ENCODE measurements around the gene RGPD8. TPM values are rescaled to one million over a fixed set of nuclear protein-coding genes. Genes with fewer than 3 reads are reported as not detected.
"Not testable (repeated sequence)": the region's sequence is repeated elsewhere in the genome, so short reads cannot be mapped to it uniquely, and the experiment has no call there.

The RGPD8 gene
- total RNA-seq, 1 donor from 2014 or later, result 13.1 TPM

- DNase-seq (ENCODE audit: low spot score), result not testable (repeated sequence)
Observed at GRCh38 chr2:112435716-112436431, 2.4 kb upstream of the RGPD8 start.

GRCh38 chr2:112434890-112435715 is 1.7 kb upstream of the RGPD8 start:
- not testable (repeated sequence) for DNase-seq (ENCODE audit: low spot score)

- DNase-seq (ENCODE audit: low spot score), result no peak
Observed at GRCh38 chr2:112433932-112434730, 686 bp upstream of the RGPD8 start.

GRCh38 chr2:112432735-112433479 is 538 bp downstream of the RGPD8 start:
- not testable (repeated sequence) for DNase-seq (ENCODE audit: low spot score)

- DNase-seq (ENCODE audit: low spot score), result not testable (repeated sequence)
Observed at GRCh38 chr2:112432390-112432734, 1.1 kb downstream of the RGPD8 start.

- DNase-seq (ENCODE audit: low spot score), result not testable (repeated sequence)
Observed at GRCh38 chr2:112431587-112432295, 1.7 kb downstream of the RGPD8 start.

GRCh38 chr2:112424553-112424952 is 8.9 kb downstream of the RGPD8 start:
- not testable (repeated sequence) for DNase-seq (ENCODE audit: low spot score)

- DNase-seq (ENCODE audit: low spot score), result not testable (repeated sequence)
Observed at GRCh38 chr2:112416860-112417259, 16.6 kb downstream of the RGPD8 start.

GRCh38 chr2:112360055-112360454 is 73.4 kb downstream of the RGPD8 start:
- DNase-seq (ENCODE audit: low spot score), result not testable (repeated sequence)

GRCh38 chr2:112354335-112354734 is 79.1 kb downstream of the RGPD8 start:
- DNase-seq (ENCODE audit: low spot score), result not testable (repeated sequence)

- not testable (repeated sequence) for DNase-seq (ENCODE audit: low spot score)
Observed at GRCh38 chr2:112352809-112353603, 80.4 kb downstream of the RGPD8 start.

- DNase-seq (ENCODE audit: low spot score), result not testable (repeated sequence)
Observed at GRCh38 chr2:112352292-112352691, 81.2 kb downstream of the RGPD8 start.

GRCh38 chr2:112345030-112346027 is 88.1 kb downstream of the RGPD8 start:
- no peak for DNase-seq (ENCODE audit: low spot score)

GRCh38 chr2:112343827-112344585 is 89.4 kb downstream of the RGPD8 start:
- DNase-seq (ENCODE audit: low spot score), result no peak

GRCh38 chr2:112342067-112342550 is 91.3 kb downstream of the RGPD8 start:
- DNase-seq (ENCODE audit: low spot score), result no peak

- DNase-seq (ENCODE audit: low spot score), result no peak
Observed at GRCh38 chr2:112340475-112341267, 92.8 kb downstream of the RGPD8 start.

GRCh38 chr2:112339986-112340385 is 93.5 kb downstream of the RGPD8 start:
- no peak for DNase-seq (ENCODE audit: low spot score)

Data from mucosa of gallbladder (tissue), 1 donor.